HCT116 (cell line): ENCODE results near the gene TEX264. TPM values are rescaled to one million over a fixed set of nuclear protein-coding genes. Genes with fewer than 3 reads are reported as not detected.

Source experiments
- ATAC-seq: fragments of 200-7000 bp; cut with Tn5 transposase; 2 replicates; pipeline ENCODE4 v1.9.1; 2020; ENCODE audit warnings: mild to moderate bottlenecking, moderate library complexity
- BruUV-seq: library from RNA; stranded (reverse); fragments of 400-500 nt; replicated peaks from 2 replicates; lab custom pipeline; 2021; lab: Mats Ljungman, UMichigan
- CTCF ChIA-PET: fragments of 300-600 bp; sonication (Branson Sonifier 250); formaldehyde crosslinking; loops from one replicate; lab custom pipeline; 2021; ENCODE audit warnings: antibody characterized with exemption; lab: Charles Lee
- POLR2A ChIA-PET: fragments of 300-600, 350-600 bp; sonication (Branson Sonifier 250); formaldehyde crosslinking; loops from one replicate; lab custom pipeline; 2021; ENCODE audit warnings: antibody characterized with exemption; lab: Charles Lee
- RAD21 ChIA-PET, 2 experiments: fragments of 300-600 bp; sonication (Branson Sonifier 250); formaldehyde crosslinking; loops; one replicate each; lab custom pipeline; 2023; ENCODE audit warnings: low total read pairs in 2 of 2; ENCODE audit not compliant: uncharacterized antibody in 2 of 2, unreplicated experiment in 2 of 2, low non-redundant PET in 1 of 2; lab: Charles Lee
- DNase-seq: peaks from one replicate; pipeline ENCODE4 v3.0.0-alpha.2; 2010; ENCODE audit warnings: low read depth, low spot score
- H2AFZ ChIP-seq: fragments of 200-600 bp; shearing (Covaris generic), sonication (generic); 2 replicates; pipeline ENCODE4 v1.6.1; 2017; ENCODE audit warnings: low read depth, mixed run types, mixed read lengths, antibody characterized with exemption, low read length; ENCODE audit not compliant: poor library complexity, severe bottlenecking
- H3K27ac ChIP-seq: 2 replicates; pipeline ENCODE4 v1.5.1; 2012; ENCODE audit warnings: low read depth, low read length
- H3K27me3 ChIP-seq: fragments of 200-600 bp; sonication (generic); 2 replicates; pipeline ENCODE4 v1.6.1; 2016; ENCODE audit warnings: mixed run types, low read length, mixed read lengths; ENCODE audit not compliant: insufficient read depth
- H3K36me3 ChIP-seq, 2 experiments: fragments of 200-500 bp in 1 of 2; fragments of 200-600 bp in 1 of 2; sonication (Bioruptor generic) in 1 of 2; sonication (generic) in 1 of 2; 2 replicates each; pipeline versions ENCODE4 v1.5.1 to v1.6.1; 2014 to 2016; ENCODE audit warnings: low read length in 2 of 2, inconsistent platforms in 1 of 2, mixed read lengths in 1 of 2, mixed run types in 1 of 2; ENCODE audit not compliant: insufficient read depth in 2 of 2, control insufficient read depth in 1 of 2
- H3K4me1 ChIP-seq, 2 experiments: fragments of 200-600 bp in 1 of 2; sonication (generic) in 1 of 2; 2 replicates each; pipeline versions ENCODE4 v1.5.1 to v1.6.1; 2012 to 2017; ENCODE audit warnings: low read length in 2 of 2, inconsistent platforms in 1 of 2, mild to moderate bottlenecking in 1 of 2, mixed read lengths in 1 of 2, mixed run types in 1 of 2, moderate library complexity in 1 of 2; ENCODE audit not compliant: insufficient read depth in 2 of 2, control insufficient read depth in 1 of 2
- H3K4me2 ChIP-seq: fragments of 200-600 bp; sonication (generic); 2 replicates; pipeline ENCODE4 v1.6.1; 2017; ENCODE audit warnings: mixed run types, low read length, mixed read lengths
- H3K4me3 ChIP-seq, 2 experiments: fragments of 200-600 bp in 1 of 2; sonication (generic) in 1 of 2; replicated peaks in 1 of 2; 2 replicates each; pipeline ENCODE4 v1.5.1; 2011 to 2016; ENCODE audit warnings: low read length in 2 of 2, control low read depth in 1 of 2, low read depth in 1 of 2, mild to moderate bottlenecking in 1 of 2, mixed read lengths in 1 of 2, mixed run types in 1 of 2
- H3K79me2 ChIP-seq: fragments of 200-600 bp; sonication (generic); 2 replicates; pipeline ENCODE4 v1.6.1; 2017; ENCODE audit warnings: mild to moderate bottlenecking, mixed run types, low read length, moderate library complexity, mixed read lengths; ENCODE audit not compliant: insufficient read depth
- H3K9ac ChIP-seq: fragments of 200-600 bp; sonication (generic); 2 replicates; pipeline ENCODE4 v1.6.1; 2016; ENCODE audit warnings: low read length, mixed read lengths
- H3K9me2 ChIP-seq: fragments of 200-600 bp; sonication (generic), shearing (Covaris generic); 2 replicates; pipeline ENCODE4 v1.6.1; 2017; ENCODE audit warnings: mixed run types, mild to moderate bottlenecking, moderate library complexity; ENCODE audit not compliant: insufficient read depth
- H3K9me3 ChIP-seq, 2 experiments: fragments of 200-500 bp in 1 of 2; fragments of 200-600 bp in 1 of 2; sonication (Bioruptor generic) in 1 of 2; sonication (generic) in 1 of 2; 2 replicates each; pipeline ENCODE4 v1.6.1; 2014 to 2017; ENCODE audit warnings: low read length in 2 of 2, mixed read lengths in 2 of 2, inconsistent platforms in 1 of 2, low read depth in 1 of 2, mild to moderate bottlenecking in 1 of 2, mixed run types in 1 of 2, moderate library complexity in 1 of 2; ENCODE audit not compliant: control insufficient read depth in 1 of 2, insufficient read depth in 1 of 2
- H4K20me1 ChIP-seq: fragments of 200-600 bp; sonication (generic), shearing (Covaris generic); 2 replicates; pipeline ENCODE4 v1.6.1; 2017; ENCODE audit warnings: mixed run types, mild to moderate bottlenecking, moderate library complexity; ENCODE audit not compliant: insufficient read depth
- ATF3 ChIP-seq: IDR thresholded peaks from 2 replicates; pipeline ENCODE4 v1.6.1; 2012
- CEBPB ChIP-seq: IDR thresholded peaks from 2 replicates; pipeline ENCODE4 v1.6.1; 2012; ENCODE audit warnings: low read depth
- EGR1 ChIP-seq: IDR thresholded peaks from 2 replicates; pipeline ENCODE4 v1.6.1; 2012; ENCODE audit warnings: low read depth
- ELF1 ChIP-seq: IDR thresholded peaks from 2 replicates; pipeline ENCODE4 v1.6.1; 2012; ENCODE audit warnings: low read depth, borderline replicate concordance
- JUND ChIP-seq: IDR thresholded peaks from 2 replicates; pipeline ENCODE4 v1.6.1; 2012
- POLR2A ChIP-seq: IDR thresholded peaks from 2 replicates; pipeline ENCODE4 v1.7.0; 2011; ENCODE audit warnings: borderline replicate concordance; ENCODE audit not compliant: insufficient read depth, insufficient read length; ENCODE audit errors: extremely low read depth
- POLR2AphosphoS5 ChIP-seq: IDR thresholded peaks from 2 replicates; pipeline ENCODE4 v1.6.1; 2011; ENCODE audit warnings: mild to moderate bottlenecking, low read depth, low read length, moderate library complexity
- RAD21 ChIP-seq: IDR thresholded peaks from 2 replicates; pipeline ENCODE4 v1.6.1; 2012; ENCODE audit warnings: low read depth, mild to moderate bottlenecking
- SRF ChIP-seq: IDR thresholded peaks from 2 replicates; pipeline ENCODE4 v1.6.1; 2012; ENCODE audit warnings: low read depth
- TCF7L2 ChIP-seq: IDR thresholded peaks from 2 replicates; pipeline ENCODE4 v1.7.0; 2011; ENCODE audit warnings: borderline replicate concordance, inconsistent platforms; ENCODE audit not compliant: insufficient read depth, insufficient read length; ENCODE audit errors: extremely low read depth
- ZFX ChIP-seq: fragments of 450-650 bp; IDR thresholded peaks from 2 replicates; pipeline ENCODE4 v1.6.1; 2017
- ZNF274 ChIP-seq: fragments of 200-500 bp; sonication (Bioruptor generic); IDR thresholded peaks from 2 replicates; pipeline ENCODE4 v1.6.1; 2014; ENCODE audit warnings: mild to moderate bottlenecking, low read depth, low read length, inconsistent platforms
- intact Hi-C: fragments of 100-400 bp; cut with micrococcal nuclease; formaldehyde crosslinking; loops from 2 replicates; pipeline ENCODE4 v1.10.0; 2022
- total RNA-seq: library from RNA; stranded (reverse); gene quantifications from one replicate; pipeline ENCODE4 v1.2.1, GENCODE V29; 2021; ENCODE audit not compliant: unreplicated experiment
- TF ChIP-seq, protein P1 (sequence below), 3 experiments: fragments of 200-600 bp in 1 of 3; sonication (generic) in 1 of 3; IDR thresholded peaks in 2 of 3; conservative IDR thresholded peaks in 1 of 3; 2 replicates each; pipeline ENCODE4 v1.5.1; 2012 to 2017; ENCODE audit warnings: low read depth in 2 of 3, low read length in 2 of 3, antibody characterized with exemption in 1 of 3, borderline replicate concordance in 1 of 3, control low read depth in 1 of 3, mild to moderate bottlenecking in 1 of 3, mixed read lengths in 1 of 3, mixed run types in 1 of 3, moderate library complexity in 1 of 3; ENCODE audit not compliant: insufficient read depth in 1 of 3
- TF ChIP-seq, protein P2 (sequence below): IDR thresholded peaks from 2 replicates; pipeline ENCODE4 v1.6.1; 2012; ENCODE audit warnings: low read depth

The TEX264 gene
- total RNA-seq, 1 experiment from 2014 or later: 36.0 TPM

DNA sequence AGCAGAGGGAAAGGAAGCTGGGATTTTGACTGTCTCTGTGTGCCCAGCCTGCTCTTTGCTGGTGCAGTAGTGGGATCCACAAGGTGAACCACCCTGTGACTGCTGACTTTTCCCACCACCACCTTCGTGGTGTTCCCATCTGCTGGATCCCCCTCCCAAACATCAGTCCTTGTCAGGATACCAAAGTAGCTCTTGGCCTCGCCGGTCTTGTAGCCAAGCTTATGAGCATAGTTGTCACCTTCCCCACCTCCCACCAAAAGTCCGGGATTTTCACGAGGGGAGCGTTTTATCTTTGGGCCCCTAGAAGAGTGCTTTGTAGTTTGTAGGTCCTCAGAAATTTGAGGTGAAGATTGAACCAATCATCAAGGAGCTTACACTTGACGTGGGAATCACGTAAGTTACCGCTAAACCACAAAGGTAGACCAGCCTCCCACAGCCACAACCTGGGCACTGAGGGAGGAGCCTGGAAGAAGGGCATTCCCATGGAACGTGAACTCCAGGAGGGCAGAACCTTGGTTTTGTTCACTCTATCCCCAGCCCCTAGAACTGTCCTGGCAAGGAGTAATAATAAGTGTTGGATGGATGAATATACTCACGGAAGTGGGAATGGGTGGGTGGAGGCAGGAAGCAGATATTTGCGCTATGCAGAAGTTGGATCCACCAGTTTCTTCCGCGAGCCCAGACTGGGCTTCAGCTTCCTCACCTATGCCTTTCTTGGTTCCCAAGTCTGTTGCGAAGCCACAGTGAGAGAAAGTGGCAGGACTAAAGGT is 814 bp upstream of the TEX264 start:
- POLR2A ChIA-PET: interaction anchor here (0.8 to 1.8 kb wide), 3 partner anchors 11 to 171 kb away, joined by 3 to 12 read pairs (median 4); partner anchors contain the start of gene DCAF1
- no peak overlapping the region for H2AFZ ChIP-seq
- DNase-seq: no peak

More for the DNA sequence above, 814 bp upstream of the TEX264 start:
- Histone ChIP-seq H3K9me3 (no peaks in the 10 kb centered on the region), H3K4me2 (peak overlapping the region; percentile 95), H3K4me3 (peak overlapping the region; percentile 85 to 92), H3K9ac (peak overlapping the region; percentile 93), H4K20me1 (no peaks in the 10 kb centered on the region), H3K27me3 (no peaks in the 10 kb centered on the region), H3K27ac (peak overlapping the region; percentile 99), H3K9me2 (no peaks in the 10 kb centered on the region), H3K79me2 (peaks cover 7% of the 10 kb centered on the region; the same call in 1 of the 2 replicates), H3K4me1 (peaks cover 17 to 47% of the 10 kb centered on the region in 2 experiments), H3K36me3 (no peaks in the 10 kb centered on the region)
- no TSS peak for BruUV-seq
- no peak for ATAC-seq
- TF ChIP-seq JUND: no peak
- no peak for TF ChIP-seq TCF7L2
- TF ChIP-seq ZFX: no peak
- TF ChIP-seq SRF: no peak
- TF ChIP-seq, protein P1, sequence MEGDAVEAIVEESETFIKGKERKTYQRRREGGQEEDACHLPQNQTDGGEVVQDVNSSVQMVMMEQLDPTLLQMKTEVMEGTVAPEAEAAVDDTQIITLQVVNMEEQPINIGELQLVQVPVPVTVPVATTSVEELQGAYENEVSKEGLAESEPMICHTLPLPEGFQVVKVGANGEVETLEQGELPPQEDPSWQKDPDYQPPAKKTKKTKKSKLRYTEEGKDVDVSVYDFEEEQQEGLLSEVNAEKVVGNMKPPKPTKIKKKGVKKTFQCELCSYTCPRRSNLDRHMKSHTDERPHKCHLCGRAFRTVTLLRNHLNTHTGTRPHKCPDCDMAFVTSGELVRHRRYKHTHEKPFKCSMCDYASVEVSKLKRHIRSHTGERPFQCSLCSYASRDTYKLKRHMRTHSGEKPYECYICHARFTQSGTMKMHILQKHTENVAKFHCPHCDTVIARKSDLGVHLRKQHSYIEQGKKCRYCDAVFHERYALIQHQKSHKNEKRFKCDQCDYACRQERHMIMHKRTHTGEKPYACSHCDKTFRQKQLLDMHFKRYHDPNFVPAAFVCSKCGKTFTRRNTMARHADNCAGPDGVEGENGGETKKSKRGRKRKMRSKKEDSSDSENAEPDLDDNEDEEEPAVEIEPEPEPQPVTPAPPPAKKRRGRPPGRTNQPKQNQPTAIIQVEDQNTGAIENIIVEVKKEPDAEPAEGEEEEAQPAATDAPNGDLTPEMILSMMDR (IDR thresholded peaks at IDR 0.05 in 2 of 3, conservative IDR thresholded peaks at IDR 0.05 in 1 of 3; ENCODE audit: borderline replicate concordance in 1 of 3, insufficient read depth in 1 of 3, low read depth in 2 of 3, low read length in 2 of 3): no peak
- no peak for TF ChIP-seq ATF3
- no peak for TF ChIP-seq ZNF274
- TF ChIP-seq CEBPB: no peak
- no peak for TF ChIP-seq POLR2AphosphoS5
- TF ChIP-seq POLR2A: no peak
- TF ChIP-seq, protein P2, sequence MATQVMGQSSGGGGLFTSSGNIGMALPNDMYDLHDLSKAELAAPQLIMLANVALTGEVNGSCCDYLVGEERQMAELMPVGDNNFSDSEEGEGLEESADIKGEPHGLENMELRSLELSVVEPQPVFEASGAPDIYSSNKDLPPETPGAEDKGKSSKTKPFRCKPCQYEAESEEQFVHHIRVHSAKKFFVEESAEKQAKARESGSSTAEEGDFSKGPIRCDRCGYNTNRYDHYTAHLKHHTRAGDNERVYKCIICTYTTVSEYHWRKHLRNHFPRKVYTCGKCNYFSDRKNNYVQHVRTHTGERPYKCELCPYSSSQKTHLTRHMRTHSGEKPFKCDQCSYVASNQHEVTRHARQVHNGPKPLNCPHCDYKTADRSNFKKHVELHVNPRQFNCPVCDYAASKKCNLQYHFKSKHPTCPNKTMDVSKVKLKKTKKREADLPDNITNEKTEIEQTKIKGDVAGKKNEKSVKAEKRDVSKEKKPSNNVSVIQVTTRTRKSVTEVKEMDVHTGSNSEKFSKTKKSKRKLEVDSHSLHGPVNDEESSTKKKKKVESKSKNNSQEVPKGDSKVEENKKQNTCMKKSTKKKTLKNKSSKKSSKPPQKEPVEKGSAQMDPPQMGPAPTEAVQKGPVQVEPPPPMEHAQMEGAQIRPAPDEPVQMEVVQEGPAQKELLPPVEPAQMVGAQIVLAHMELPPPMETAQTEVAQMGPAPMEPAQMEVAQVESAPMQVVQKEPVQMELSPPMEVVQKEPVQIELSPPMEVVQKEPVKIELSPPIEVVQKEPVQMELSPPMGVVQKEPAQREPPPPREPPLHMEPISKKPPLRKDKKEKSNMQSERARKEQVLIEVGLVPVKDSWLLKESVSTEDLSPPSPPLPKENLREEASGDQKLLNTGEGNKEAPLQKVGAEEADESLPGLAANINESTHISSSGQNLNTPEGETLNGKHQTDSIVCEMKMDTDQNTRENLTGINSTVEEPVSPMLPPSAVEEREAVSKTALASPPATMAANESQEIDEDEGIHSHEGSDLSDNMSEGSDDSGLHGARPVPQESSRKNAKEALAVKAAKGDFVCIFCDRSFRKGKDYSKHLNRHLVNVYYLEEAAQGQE: no peak
- TF ChIP-seq RAD21: no peak
- no peak for TF ChIP-seq EGR1
- TF ChIP-seq ELF1: no peak
- intact Hi-C loops: loop anchor here (5.0 kb wide), 1 partner anchor 278 kb away; the partner anchor contains the start of gene RBM15B
- RAD21 ChIA-PET: interaction anchor here (1.0 to 2.9 kb wide), 6 partner anchors 12 to 170 kb away, joined by 3 to 17 read pairs (median 7); partner anchors contain the start of gene DCAF1 (in 1 of the 2)
- CTCF ChIA-PET: interaction anchor here (0.8 to 5.3 kb wide), 13 partner anchors 9 to 1054 kb away, joined by 3 to 80 read pairs (median 5); partner anchors contain the start of genes DCAF1, PARP3 and RRP9
